Body of pancreas (tissue), 4 donors: ENCODE measurements around the gene GUCY2C. TPM values are rescaled to one million over a fixed set of nuclear protein-coding genes. Genes with fewer than 3 reads are reported as not detected.
"Not testable (repeated sequence)": the region's sequence is repeated elsewhere in the genome, so short reads cannot be mapped to it uniquely, and the experiment has no call there.

Experiments
- ATAC-seq: fragments of 150-250 bp; one replicate; pipeline ENCODE4 v1.9.1; 2016
- DNase-seq, 4 donors: peaks; one replicate each; pipeline ENCODE4 v3.0.0-alpha.2; 2019
- H3K27ac ChIP-seq, 4 donors: fragments of 200-600 bp; sonication (generic); 1 replicate in 3 of 4; 2 replicates in 1 of 4; pipeline versions ENCODE4 v1.5.1 to v1.6.1; 2016 to 2019; ENCODE audit warnings: mild to moderate bottlenecking in 1 of 4, mixed read lengths in 1 of 4, moderate library complexity in 1 of 4
- H3K27me3 ChIP-seq, 2 donors: fragments of 200-600 bp; sonication (generic); one replicate each; pipeline ENCODE4 v1.6.0; 2016; ENCODE audit warnings: mild to moderate bottlenecking in 1 of 2
- H3K36me3 ChIP-seq, 2 donors: fragments of 200-600 bp; sonication (generic); replicated peaks in 1 of 2; 2 replicates each; pipeline ENCODE4 v1.5.1; 2016; ENCODE audit warnings: low read depth in 2 of 2; ENCODE audit not compliant: insufficient read depth in 1 of 2
- H3K4me1 ChIP-seq: fragments of 200-600 bp; sonication (generic); one replicate; pipeline ENCODE4 v1.6.0; 2016
- H3K4me3 ChIP-seq, 2 donors: fragments of 200-600 bp; sonication (generic); 1 replicate in 1 of 2; 2 replicates in 1 of 2; pipeline ENCODE4 v1.5.1; 2016 to 2019
- H3K9me3 ChIP-seq, 3 donors: fragments of 200-600 bp; sonication (generic); 1 replicate in 2 of 3; 2 replicates in 1 of 3; pipeline ENCODE4 v1.5.1; 2016
- CTCF ChIP-seq, 7 experiments: fragments of 450-650 bp in 4 of 7; fragments of 200-600 bp in 3 of 7; sonication (generic) in 3 of 7; IDR thresholded peaks; one replicate each; pipeline ENCODE4 v1.5.1; 2016 to 2019; ENCODE audit warnings: antibody characterized with exemption in 7 of 7
- POLR2A ChIP-seq, 3 donors: fragments of 450-650 bp; IDR thresholded peaks; one replicate each; pipeline ENCODE4 v1.6.1; 2016; ENCODE audit warnings: antibody characterized with exemption in 3 of 3, mild to moderate bottlenecking in 2 of 3
- WGBS, 2 donors: methylation state at CpG; one replicate each; pipeline ENCODE4 v1.1.5; 2017; 5-methylcytosine and 5-hydroxymethylcytosine counted together
- intact Hi-C: fragments of 100-400 bp; cut with DNase I; formaldehyde crosslinking; loops from one replicate; pipeline ENCODE4 v1.15.1; 2023
- total RNA-seq, 2 donors: library from RNA; depleted of rRNA; stranded (reverse); fragments of >200 nt; gene quantifications; one replicate each; pipeline ENCODE4 v1.1.0, GENCODE V29; 2016

GUCY2C gene
- not detected for total RNA-seq

DNA sequence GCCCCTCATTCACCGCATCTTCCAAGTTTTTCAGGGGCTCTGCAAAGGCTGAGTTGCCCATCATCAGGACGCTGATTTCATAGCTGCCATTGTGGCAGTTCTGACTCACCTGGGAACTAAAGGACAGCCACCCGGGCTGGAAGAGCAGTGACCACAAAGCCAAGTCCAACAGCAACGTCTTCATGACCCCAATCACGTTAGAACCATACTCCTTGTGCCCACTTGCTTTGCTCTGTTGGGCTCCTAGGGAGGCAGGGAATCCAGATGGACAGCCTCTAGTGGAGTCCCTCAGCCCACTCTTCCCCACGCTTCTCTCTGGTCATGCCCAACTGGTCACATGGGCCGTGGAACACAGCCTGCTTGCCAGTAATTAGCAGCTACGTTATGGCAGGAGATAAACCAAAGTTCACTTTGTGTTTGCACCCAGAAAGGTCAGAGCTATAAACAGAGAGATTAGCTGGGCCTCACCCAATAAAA is at the start of gene GUCY2C:
TSS of gene GUCY2C (minus strand) at position 335 of the 477 bp plus-strand sequence. CDS start at position 184, 151 bp downstream.
- no peaks in the 10 kb centered on the region for H3K4me1 ChIP-seq
- no peak for TF ChIP-seq CTCF (IDR thresholded peaks at IDR 0.05)
- TF ChIP-seq POLR2A (IDR thresholded peaks at IDR 0.05) = no peak
- no peaks in the 10 kb centered on the region for H3K36me3 ChIP-seq
- DNase-seq (no peak), ATAC-seq (no peak)
- no peaks in the 10 kb centered on the region for H3K9me3 ChIP-seq
- H3K27ac ChIP-seq = no peak within 1 kb of the TSS
- intact Hi-C loops = no loop called here
- H3K27me3 ChIP-seq = no peaks in the 10 kb centered on the region
- H3K4me3 ChIP-seq = no peak within 1 kb of the TSS
- WGBS, 2 donors = 68 to 82% methylated on average over 6 to 8 of the region's 8 CpGs

- TF ChIP-seq POLR2A (IDR thresholded peaks at IDR 0.05) (no peak), CTCF (IDR thresholded peaks at IDR 0.05) (no peak)
- intact Hi-C loops = no loop called here
- H3K9me3 ChIP-seq = no peaks in the 10 kb centered on the region
- no peak overlapping the region for H3K4me3 ChIP-seq
- H3K36me3 ChIP-seq = no peaks in the 10 kb centered on the region
- ATAC-seq = no peak
- H3K27me3 ChIP-seq = no peaks in the 10 kb centered on the region
- no peak for DNase-seq
- H3K27ac ChIP-seq = no peak overlapping the region
- WGBS, 2 donors = 90 to 93% methylated on average over 1 of the region's 1 CpG
- H3K4me1 ChIP-seq = peaks cover 12% of the 10 kb centered on the region
These were observed 46.7 kb upstream of the GUCY2C start for GRCh38 chr12:14743061-14743460.

DNA sequence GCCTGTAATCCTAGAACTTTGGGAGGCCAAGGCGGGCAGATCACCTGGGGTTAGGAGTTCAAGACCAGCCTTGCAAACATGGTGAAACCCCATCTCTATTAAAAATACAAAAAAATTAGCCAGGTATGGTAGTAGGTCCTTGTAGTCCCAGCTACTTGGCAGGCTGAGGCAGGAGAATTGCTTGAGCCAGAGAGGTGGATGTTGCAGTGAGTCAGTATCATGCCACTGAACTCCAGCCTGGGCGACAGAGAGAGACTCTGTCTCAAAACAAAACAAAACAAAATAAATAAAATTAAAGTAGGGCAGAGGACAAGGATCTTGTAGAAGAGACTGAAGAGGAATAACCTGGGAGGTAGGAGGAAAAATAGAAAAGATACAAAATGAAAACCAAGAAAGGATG is 45.5 kb upstream of the GUCY2C start:
- no peak for ATAC-seq
- peaks cover 12% of the 10 kb centered on the region for H3K4me1 ChIP-seq
- H3K36me3 ChIP-seq = no peaks in the 10 kb centered on the region
- no peak overlapping the region for H3K4me3 ChIP-seq
- no peaks in the 10 kb centered on the region for H3K27me3 ChIP-seq
- intact Hi-C loops = no loop called here
- TF ChIP-seq POLR2A (IDR thresholded peaks at IDR 0.05) (no peak), CTCF (IDR thresholded peaks at IDR 0.05) (no peak)
- 98 to 100% methylated on average over 2 of the region's 2 CpGs for WGBS, 2 donors
- H3K9me3 ChIP-seq = no peaks in the 10 kb centered on the region
- H3K27ac ChIP-seq = no peak overlapping the region
- no peak for DNase-seq

GRCh38 chr12:14741153-14741552 is 44.8 kb upstream of the GUCY2C start:
- TF ChIP-seq POLR2A (IDR thresholded peaks at IDR 0.05) = no peak
- no peak for TF ChIP-seq CTCF (IDR thresholded peaks at IDR 0.05)
- Histone ChIP-seq H3K27ac (no peak overlapping the region), H3K36me3 (no peaks in the 10 kb centered on the region), H3K4me3 (no peak overlapping the region), H3K4me1 (peaks cover 12% of the 10 kb centered on the region), H3K27me3 (no peaks in the 10 kb centered on the region), H3K9me3 (no peaks in the 10 kb centered on the region)
- WGBS, 2 donors = 41 to 47% methylated on average over 4 of the region's 4 CpGs
- DNase-seq = no peak
- intact Hi-C loops = no loop called here
- ATAC-seq = no peak

DNA sequence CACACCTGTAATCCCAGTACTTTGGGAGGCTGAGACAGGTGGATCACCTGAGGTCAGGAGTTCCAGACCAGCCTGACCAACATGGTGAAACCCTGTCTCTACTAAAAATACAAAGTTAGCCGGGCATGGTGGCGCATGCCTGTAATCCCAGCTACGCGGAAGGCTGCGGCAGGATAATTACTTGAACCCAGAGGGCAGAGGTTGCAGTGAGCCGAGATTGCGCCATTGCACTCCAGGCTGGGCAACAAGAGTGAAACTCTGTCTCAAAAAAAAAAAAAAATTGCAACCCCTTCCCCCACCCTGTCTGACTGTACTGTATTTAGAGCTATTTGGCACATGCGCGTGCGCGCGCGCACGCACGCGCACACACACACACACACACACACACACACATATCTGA is 40.0 kb upstream of the GUCY2C start:
- H3K27ac ChIP-seq, ATAC-seq, H3K36me3 ChIP-seq, H3K4me3 ChIP-seq, H3K9me3 ChIP-seq, intact Hi-C loops, DNase-seq, H3K27me3 ChIP-seq: not testable (repeated sequence)
- H3K4me1 ChIP-seq = peaks cover 17% of the 10 kb centered on the region
- WGBS, 2 donors = 85 to 90% methylated on average over 16 of the region's 16 CpGs
